ENCODE data around the gene TMEM256.

TMEM256 gene

DNA sequence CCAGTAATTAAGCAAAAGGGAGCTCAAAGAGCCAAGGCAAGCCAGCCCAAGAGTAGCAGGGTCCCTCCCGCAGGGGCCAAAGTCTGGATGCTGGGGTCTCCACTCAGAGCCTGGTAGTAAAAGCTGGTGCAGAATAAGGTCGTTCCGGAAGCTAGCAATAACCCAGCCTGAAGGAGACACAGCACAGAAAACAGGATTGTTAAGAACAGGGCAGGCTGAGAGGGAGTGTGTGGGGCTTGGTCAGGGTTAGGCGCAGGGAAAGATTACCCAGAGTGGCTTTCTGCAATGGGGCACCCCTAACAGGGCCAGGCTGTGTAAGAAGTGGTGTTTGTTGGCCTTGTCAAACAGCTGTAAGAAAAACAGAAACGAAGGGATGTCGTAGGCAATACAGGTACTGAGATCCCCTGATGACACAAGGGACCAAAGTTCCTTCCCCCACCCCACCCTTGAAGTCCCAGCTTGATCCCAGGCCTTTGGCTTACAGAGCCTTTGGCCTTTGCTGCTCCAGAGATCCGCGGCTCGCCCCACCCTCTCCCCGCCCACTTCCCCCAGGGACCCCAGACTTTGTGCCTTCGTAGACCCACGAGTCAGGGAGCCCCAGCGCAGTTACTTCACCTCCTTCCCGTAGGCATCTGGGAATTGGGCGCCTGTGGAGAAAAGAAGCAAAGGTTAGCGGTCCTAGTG, 712 bp downstream of the TMEM256 start:
- no peak for TF ChIP-seq CTCF (IDR thresholded peaks at IDR 0.05; ENCODE audit: insufficient read depth, missing control alignments)
- FAIRE-seq (no peak), DNase-seq (ENCODE audit: insufficient read length, low spot score) (no peak)

DNA sequence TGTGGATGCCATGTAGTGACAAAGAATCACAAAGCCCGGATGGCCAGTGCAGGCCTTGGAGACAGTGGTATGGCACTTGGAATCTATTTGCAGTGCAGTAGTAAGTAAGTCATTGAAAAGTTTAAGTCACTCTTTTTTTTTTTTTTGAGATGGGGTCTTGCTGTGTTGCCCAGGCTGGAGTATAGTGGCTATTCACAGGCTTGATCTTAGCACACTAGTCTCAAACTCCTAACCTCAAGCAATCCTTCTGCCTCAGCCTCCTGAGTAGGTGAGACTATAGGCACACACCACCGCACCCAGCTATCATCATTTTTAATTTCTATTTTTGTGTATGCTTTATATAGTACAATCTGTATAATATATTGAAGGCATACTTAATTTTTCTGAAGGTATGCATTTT, 5.3 kb downstream of the TMEM256 start:
- no peak for FAIRE-seq
- no peak for TF ChIP-seq CTCF (IDR thresholded peaks at IDR 0.05; ENCODE audit: insufficient read depth, missing control alignments)

GRCh38 chr17:7396147-7396546, 7.8 kb downstream of the TMEM256 start:
- FAIRE-seq (no peak), DNase-seq (ENCODE audit: insufficient read length, low spot score) (no peak)
- no peak for TF ChIP-seq CTCF (IDR thresholded peaks at IDR 0.05; ENCODE audit: insufficient read depth, missing control alignments)

More for the DNA sequence above, 5.3 kb downstream of the TMEM256 start:
- no peak for DNase-seq (ENCODE audit: insufficient read length, low spot score)

GRCh38 chr17:7394452-7395191, 9.3 kb downstream of the TMEM256 start, which contains the start of gene PLSCR3:
Gene PLSCR3, minus strand, starts transcription at chr17:7394525. Its CDS starts 415 bp downstream, at chr17:7394110.
- no peak for FAIRE-seq
- TF ChIP-seq CTCF (IDR thresholded peaks at IDR 0.05; ENCODE audit: insufficient read depth, missing control alignments), result no peak
- DNase-seq (ENCODE audit: insufficient read length, low spot score), result peak; percentile 97

DNA sequence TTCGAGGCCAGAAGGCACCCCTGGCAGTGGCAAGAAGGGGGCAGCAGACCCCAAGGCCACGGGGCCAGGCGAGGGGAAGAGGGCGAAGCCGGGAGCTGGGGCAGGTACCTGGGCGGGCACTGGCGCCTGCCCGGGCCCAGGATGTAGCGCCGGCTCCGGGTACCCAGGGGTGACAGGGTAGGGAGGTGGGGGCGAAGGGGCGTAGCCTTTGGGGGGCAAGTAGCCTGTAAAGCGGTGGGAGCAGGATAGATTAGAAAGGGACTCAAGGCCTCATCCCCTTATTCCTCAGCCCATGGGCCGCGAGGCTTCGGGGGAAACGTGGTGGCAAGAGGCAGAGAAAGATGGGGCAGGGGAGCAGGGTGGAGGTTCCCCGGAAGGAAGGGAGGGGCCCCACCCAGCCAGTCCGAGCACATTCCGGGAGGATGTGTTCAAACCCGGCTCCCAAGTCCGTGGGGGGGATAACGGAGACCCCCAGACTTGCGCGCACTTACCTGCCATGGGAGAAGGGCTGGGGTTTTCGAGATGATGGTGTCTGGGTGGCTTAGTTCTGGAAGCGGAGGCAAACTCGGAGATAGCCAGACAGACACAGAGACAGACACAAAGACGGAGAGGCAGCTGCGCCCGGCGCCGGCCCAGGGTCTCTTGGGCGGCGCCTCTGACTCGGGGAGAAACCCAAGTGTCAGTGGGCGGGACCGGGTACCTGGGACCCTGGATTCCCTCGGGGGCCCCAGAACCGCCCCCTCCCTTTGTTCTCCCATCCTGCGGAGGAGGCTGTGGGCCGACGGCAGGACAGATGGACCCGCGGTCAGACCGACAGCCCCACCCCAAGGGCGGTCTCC, 10.1 kb downstream of the TMEM256 start:
- DNase-seq (ENCODE audit: insufficient read length, low spot score) (peak; percentile 72), FAIRE-seq (no peak)
- no peak for TF ChIP-seq CTCF (IDR thresholded peaks at IDR 0.05; ENCODE audit: insufficient read depth, missing control alignments)

DNA sequence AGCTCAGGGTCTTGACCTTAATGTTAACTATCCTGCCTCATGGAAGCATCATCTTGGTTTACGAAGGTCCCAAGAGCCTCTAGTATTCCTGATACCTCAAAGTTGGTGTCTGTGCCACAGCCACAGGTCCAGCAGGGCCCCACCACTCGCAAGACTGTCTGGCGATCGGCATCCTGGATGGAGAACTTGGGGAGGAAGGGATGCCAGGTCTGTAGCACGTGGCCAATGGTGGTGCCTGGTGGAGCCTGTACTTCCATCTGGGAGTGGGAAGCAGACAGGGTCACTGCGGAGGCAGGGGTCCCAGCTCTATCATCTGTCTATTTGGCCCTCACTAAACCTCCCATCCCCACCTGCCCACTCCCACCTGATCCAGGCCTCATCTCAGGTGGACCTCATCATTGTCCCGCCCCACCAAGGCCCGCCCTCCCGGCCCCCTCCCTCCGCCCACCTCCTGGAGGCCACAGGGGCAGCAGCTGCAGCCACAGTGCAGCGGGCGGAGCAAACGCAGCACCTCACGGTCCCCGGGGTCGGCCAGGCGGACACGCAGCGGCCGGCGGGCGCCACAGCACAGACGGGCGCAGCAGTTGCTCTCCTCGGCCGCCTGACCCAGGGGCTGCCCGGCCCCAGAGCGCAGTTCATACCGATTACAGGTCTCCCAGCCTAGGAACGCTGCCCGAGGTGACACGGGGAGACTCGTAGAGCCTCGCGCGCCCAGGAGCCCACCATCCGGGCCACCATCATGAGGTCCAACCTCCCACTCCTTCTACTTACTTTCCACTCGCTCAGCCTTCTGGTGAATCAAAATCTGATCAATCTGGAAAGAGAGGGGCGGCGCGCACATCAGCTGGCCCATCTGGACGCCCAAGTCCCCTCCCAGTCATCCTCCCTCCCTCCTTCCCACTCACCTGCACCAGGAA, 10.9 kb downstream of the TMEM256 start:
- no peak for TF ChIP-seq CTCF (IDR thresholded peaks at IDR 0.05; ENCODE audit: insufficient read depth, missing control alignments)
- FAIRE-seq, result no peak
- no peak for DNase-seq (ENCODE audit: insufficient read length, low spot score)
